NCI-H774 (cell line): ENCODE results near the gene C17orf113.
"Not testable (repeated sequence)": the region's sequence is repeated elsewhere in the genome, so short reads cannot be mapped to it uniquely, and the experiment has no call there.

Experiments used
- DNase-seq: peaks from one replicate; lab custom pipeline; 2025; lab: John Stamatoyannopoulos, UW

The C17orf113 gene

GRCh38 chr17:42016941-42017865 lies 33.2 kb downstream of the C17orf113 start, which contains the start of gene DNAJC7:
Gene DNAJC7 (minus strand): TSS chr17:42017439. CDS start chr17:42017416, 23 bp downstream.
- DNase-seq = peak; percentile 97

GRCh38 chr17:42016411-42016831 lies 34.0 kb downstream of the C17orf113 start:
- no peak for DNase-seq

- not testable (repeated sequence) for DNase-seq
Observed at GRCh38 chr17:42013740-42014139, 36.7 kb downstream of the C17orf113 start.

GRCh38 chr17:42012363-42012762 lies 38.0 kb downstream of the C17orf113 start:
- DNase-seq = not testable (repeated sequence)

GRCh38 chr17:42010898-42011516 lies 39.4 kb downstream of the C17orf113 start:
- DNase-seq = no peak

- DNase-seq = not testable (repeated sequence)
Observed at GRCh38 chr17:42010266-42010680, 40.1 kb downstream of the C17orf113 start.

- DNase-seq = no peak
Observed at GRCh38 chr17:42009170-42009569, 41.2 kb downstream of the C17orf113 start.

GRCh38 chr17:42005166-42005565 lies 45.2 kb downstream of the C17orf113 start:
- no peak for DNase-seq

GRCh38 chr17:42002792-42003301 lies 47.6 kb downstream of the C17orf113 start:
- no peak for DNase-seq

GRCh38 chr17:42002175-42002791 lies 48.1 kb downstream of the C17orf113 start:
- DNase-seq = no peak

- no peak for DNase-seq
Observed at GRCh38 chr17:42001729-42002128, 48.7 kb downstream of the C17orf113 start.

GRCh38 chr17:42000413-42001133 lies 49.8 kb downstream of the C17orf113 start:
- no peak for DNase-seq

GRCh38 chr17:41998497-41998896 lies 51.9 kb downstream of the C17orf113 start:
- no peak for DNase-seq

GRCh38 chr17:41996855-41997164 lies 53.6 kb downstream of the C17orf113 start:
- DNase-seq = no peak

GRCh38 chr17:41992576-41992975 lies 57.8 kb downstream of the C17orf113 start:
- no peak for DNase-seq

- DNase-seq = no peak
Observed at GRCh38 chr17:41989702-41990419, 60.5 kb downstream of the C17orf113 start.

GRCh38 chr17:41988418-41988817 lies 62.0 kb downstream of the C17orf113 start:
- no peak for DNase-seq
